A673 (cell line): ENCODE data around the gene ALKBH8.

ENCODE experiments used
- EZH2 ChIP-seq: fragments of 200-600 bp; sonication (generic); IDR thresholded peaks from 2 replicates; pipeline ENCODE4 v1.6.1; 2017; ENCODE audit warnings: borderline replicate concordance, low read depth, mild to moderate bottlenecking, mixed read lengths, antibody characterized with exemption, low read length; ENCODE audit not compliant: poor library complexity, severe bottlenecking
- TF ChIP-seq, protein P1 (sequence below): fragments of 300-800, 200-600 bp; sonication (generic); conservative IDR thresholded peaks from 2 replicates; pipeline ENCODE4 v1.5.1; 2017; ENCODE audit warnings: low read depth, mild to moderate bottlenecking, antibody characterized with exemption, low read length, moderate library complexity, mixed read lengths

DNA sequence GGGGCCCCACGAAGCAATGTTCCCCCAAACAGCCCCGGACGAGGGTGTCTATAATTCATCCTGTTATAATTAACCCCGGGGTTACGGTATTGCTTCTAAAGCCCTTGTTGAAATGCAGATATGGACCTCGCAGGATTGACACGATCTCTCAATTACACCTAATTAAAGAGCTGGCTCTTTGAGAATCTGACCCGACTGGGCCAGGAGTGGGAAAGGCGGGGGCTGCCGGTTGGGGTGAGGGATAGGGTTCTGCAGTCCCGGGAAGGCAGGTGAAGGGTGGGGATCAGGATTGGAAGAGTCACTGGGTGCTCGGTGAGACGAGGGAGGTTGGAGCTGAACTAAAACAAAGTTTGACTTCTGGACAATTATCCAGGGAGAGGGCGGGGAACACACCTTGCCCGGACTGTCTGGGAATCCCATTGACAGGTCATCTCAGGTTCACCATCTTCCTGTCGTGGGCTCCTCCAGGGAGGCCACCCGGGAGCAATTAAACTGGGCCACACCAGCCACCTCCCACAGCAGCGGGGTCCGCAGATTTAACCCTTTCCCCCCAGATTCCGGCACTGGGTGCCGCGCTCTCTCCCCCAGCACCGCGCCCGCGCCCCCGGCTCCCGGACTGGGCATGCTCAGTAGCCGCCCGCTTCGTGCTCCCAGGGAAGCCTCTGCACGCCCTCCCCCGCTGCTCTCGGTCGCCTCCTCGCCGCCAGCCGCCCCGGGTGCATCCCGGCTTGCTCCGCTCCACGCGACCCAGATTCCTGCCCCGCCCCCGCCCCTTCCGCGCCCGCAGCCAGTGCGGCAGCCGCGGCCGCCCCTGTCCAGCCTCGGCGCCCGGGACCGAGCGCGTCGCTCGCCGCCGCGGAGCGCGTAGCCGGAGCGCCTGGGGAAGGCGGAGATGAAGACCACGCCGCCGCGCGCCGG is 25.2 kb upstream of the ALKBH8 start, which contains the start of gene ELMOD1:
- TF ChIP-seq, protein P1, sequence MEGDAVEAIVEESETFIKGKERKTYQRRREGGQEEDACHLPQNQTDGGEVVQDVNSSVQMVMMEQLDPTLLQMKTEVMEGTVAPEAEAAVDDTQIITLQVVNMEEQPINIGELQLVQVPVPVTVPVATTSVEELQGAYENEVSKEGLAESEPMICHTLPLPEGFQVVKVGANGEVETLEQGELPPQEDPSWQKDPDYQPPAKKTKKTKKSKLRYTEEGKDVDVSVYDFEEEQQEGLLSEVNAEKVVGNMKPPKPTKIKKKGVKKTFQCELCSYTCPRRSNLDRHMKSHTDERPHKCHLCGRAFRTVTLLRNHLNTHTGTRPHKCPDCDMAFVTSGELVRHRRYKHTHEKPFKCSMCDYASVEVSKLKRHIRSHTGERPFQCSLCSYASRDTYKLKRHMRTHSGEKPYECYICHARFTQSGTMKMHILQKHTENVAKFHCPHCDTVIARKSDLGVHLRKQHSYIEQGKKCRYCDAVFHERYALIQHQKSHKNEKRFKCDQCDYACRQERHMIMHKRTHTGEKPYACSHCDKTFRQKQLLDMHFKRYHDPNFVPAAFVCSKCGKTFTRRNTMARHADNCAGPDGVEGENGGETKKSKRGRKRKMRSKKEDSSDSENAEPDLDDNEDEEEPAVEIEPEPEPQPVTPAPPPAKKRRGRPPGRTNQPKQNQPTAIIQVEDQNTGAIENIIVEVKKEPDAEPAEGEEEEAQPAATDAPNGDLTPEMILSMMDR, result no peak
- TF ChIP-seq EZH2, result no peak
